NT2/D1 (cell line): ENCODE data around the gene SNX13.

Experiments used
- SUZ12 ChIP-seq: IDR thresholded peaks from 2 replicates; pipeline ENCODE4 v1.6.1; 2011; ENCODE audit not compliant: insufficient read length, insufficient read depth; ENCODE audit errors: extremely low read depth
- ZNF274 ChIP-seq: IDR thresholded peaks from 2 replicates; pipeline ENCODE4 v1.6.1; 2011; ENCODE audit warnings: mild to moderate bottlenecking, low read depth, low read length

DNA sequence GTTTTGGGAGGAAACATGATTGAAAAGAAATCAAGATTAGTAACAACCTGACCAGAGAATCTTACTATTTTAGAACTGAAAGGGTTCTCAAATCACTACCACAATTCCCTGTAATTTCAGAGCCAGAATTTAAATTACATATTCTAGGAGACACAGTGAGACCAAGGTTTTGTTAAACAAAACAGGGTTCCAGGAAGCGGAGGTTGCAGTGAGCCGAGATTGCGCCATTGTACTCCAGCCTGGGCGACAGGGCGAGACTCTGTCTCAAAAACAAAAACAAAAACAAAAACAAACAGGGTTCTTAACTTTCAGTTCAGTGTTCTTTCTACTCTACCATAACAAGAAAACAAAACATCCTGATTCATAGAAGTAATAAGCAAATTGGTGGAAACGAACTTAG is 57.6 kb downstream of the SNX13 start:
- TF ChIP-seq ZNF274, result no peak
- TF ChIP-seq SUZ12, result no peak
